Hematopoietic multipotent progenitor cell treated with erythropoietin and hydrocortisone succinate and interleukin-3 and kit ligand, for 8 days (in vitro differentiated cells): ENCODE measurements around the gene COL26A1.

Experiments used
- DNase-seq: peaks from one replicate; pipeline ENCODE4 v3.0.0-alpha.2; 2015

Gene COL26A1

DNA sequence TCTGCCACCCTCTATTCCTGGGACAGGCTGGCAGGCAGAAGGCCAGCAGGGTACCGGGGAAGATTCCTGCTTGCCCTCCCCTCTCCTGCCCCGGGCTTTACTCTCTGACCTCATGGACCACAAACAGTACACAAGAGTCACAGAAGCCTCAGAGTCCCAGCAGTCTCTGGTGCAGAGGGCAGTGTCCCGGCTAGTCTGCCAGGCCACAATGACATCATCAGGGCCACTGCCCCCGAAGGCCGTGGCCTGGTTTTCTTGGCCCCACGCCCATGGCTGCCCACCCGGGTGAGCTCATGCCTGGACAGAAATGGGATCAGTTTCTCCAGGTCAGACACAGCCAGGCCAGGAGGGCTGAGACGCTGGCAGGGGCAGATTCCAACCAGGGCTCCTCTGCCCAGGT is 174.5 kb downstream of the COL26A1 start:
- no peak for DNase-seq

DNA sequence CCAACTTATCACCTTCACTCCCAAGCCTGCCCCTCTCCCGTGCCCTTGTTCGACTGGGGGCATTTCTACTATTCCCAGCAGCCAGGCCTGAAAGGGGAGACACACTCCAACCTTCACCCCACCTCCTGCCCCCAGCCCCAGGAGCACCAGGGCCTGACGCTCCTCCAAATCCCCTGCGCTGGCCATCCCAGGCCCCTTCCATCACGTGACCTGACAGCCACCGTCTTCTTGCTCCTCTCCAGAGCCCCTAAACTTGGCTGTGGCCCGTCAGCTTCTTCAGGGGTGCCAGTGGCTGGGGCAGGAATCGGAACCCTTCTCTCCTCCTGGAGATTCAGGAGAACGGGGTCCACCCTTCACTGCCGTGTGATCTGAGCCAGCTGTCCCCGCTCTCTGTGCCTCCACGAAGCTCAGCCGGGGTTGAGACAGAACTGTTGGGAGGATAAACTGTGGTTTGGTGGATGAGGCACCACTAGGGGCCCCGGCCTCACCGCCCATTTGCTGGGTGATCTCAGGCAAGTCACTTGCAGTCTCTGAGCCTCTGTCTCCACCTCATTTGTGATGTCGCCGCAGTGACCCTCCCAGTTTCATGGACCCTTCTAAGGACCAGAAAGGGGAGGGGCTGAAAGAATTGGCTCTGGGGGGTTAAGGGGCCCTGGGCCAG is 175.4 kb downstream of the COL26A1 start:
- no peak for DNase-seq

GRCh38 chr7:101538596-101539459 is 176.2 kb downstream of the COL26A1 start:
- peak; percentile 57 for DNase-seq

- DNase-seq: no peak
Measured at GRCh38 chr7:101539784-101540183, 177.1 kb downstream of the COL26A1 start.

DNA sequence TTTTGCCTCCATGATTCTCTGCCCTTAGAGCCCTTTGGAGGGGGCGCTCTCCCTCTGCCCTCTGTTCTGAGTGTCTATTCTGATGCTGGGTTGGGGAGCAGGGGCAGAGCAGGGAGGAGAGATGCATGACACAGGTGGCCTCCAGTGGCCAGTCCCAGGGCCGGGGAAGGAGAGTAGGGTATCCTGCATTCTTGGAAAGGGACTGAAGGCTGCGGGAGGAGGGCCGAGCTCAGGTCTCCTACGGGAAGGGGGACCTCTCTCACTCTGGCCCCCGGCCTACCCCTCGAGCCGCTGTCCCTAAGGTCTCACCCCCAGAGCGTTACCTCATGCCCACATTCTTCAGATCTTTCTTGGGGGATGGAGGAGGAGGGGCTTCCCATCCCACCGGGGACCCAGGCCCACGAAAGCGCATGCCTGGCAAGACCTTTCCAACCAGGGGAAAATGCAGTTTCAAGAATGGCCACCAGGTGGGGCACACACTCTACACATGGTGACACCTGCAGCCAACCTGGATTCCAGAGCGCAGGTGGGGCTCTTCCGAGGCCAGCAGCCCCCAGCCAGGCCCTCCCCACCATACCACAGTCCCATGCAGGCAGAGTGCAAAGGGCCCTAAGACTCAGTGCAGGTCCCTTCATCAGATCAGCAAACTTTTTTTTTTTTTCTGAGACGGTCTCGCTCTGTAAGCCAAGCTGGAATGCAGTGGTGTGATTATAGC is 180.0 kb downstream of the COL26A1 start:
- DNase-seq: peak; percentile 56

DNA sequence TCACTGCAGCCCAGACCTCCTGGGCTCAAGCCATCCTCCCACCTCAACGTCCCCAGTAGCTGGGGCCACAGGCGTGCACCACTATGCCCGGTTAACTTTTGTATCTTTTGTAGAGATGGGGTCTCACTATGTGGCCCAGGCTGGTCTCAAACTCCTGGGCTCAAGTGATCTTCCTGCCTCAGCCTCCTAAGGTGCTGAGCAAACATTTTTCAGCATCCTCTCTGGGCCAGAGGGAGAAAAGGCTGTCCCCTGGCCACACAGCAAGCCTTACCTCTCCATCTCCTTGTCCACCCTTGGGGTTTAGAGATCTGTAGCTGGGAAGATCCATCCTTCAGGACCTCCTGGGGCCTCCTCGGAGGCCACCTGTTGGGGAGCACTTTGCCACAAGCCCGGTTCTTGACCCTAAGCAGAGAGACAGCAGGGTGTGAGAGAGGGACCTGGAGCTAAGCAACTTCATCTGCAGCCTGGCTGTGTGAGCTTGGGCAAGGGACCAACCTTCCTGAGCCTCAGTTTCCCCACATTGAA is 180.6 kb downstream of the COL26A1 start:
- DNase-seq: no peak

- DNase-seq: no peak
Measured at GRCh38 chr7:101543846-101544245, 181.2 kb downstream of the COL26A1 start.

DNA sequence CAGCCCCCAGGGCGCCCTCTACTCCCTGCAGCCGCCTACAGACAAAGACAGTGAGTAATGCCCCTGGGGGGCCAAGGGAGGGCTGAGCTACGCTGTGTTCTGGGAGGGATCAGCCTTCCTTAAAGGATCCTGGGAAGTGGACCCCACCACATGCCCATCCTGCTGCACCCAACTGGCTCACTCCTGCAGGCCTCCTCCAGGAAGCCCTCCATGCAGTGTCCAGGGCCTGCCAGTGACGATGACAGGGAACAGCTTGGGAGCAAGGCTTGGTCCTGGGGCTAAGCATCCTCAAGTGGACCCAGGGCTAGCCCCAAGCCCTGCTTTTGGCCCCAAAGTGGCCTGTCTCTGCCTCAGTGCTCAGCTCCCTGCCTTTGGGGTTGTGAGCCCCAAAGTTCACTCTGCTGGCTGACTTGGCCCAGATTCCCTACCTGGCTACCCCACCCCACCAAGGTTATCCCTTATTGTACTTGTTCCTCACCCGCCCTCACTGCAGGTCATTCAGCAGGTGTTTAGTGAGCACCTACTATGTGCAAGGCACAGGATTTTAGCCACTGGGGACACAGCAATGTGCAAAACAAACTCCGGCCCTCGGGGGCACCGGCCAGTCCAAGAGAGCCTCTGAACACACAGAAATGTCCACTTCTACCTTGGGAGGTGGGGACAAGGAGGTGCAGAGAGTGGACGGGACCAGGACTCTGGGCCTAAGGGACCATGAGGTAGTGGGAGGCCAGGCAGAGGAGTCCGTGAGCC is 182.9 kb downstream of the COL26A1 start:
- DNase-seq: no peak

DNA sequence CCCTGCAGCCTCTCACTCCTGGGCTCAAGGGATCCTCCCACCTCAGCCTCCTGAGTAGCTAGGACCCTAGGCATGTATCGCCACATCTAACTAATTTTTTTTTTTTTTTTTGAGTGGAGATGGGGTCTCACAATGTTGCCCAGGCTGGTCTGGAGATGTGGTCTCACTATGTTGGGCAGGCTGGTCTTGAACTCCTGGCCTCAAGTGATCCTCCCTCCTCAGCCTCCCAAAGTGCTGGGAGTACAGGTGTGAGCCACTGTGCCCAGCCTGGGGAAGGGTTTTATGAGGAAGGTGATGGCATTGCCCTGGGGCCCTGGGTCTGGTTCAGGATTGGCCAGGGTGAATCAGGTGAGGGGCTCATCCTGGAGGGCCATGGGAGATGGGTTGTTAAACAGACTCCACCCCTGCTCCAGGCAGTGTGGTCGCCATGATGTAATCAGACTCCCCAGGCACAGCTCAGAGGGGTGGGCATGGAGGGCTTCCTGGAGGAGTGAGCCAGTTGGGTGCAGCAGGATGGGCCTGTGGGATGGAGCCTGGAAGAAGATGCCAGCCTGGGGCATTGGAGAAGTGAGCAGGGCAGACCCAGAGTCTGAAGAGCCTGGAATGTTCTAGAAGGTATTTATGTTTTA is 183.7 kb downstream of the COL26A1 start:
- DNase-seq: no peak

GRCh38 chr7:101547022-101547915 is 184.6 kb downstream of the COL26A1 start:
- no peak for DNase-seq

DNA sequence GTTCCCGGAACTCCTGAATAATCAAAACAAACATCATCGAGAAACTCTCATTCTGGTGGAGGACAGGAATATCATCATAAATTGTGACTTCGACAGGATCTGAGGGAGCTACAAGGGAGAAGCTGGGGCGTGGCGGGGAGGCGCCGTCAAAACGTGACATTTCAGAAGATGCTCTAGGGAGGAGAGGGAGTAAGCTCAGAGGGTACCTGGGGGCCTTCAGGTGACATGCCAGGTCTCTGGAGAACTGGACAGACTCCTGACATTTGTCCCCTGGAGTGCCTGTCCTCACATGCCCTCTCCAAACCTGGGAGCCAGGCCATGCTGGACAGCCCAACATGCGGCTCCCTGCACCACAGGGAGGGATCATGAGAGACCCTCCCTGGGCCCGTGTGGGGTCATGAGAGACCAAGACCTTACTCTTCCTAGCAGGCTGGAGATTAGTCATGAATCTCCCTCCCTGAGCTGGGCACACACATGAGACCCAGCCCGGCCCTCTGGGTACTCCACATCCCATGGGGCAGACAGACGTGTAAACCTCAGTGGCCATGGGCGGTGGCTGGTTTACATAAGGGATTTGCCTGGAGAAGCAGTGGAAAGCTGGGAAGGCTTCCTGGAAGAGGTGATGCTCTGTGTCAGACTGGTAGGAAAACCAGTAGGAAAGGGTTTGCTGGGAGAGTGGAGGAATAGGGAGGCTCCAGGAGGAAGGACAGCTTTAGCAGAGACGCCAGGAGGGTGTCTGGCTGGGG is 185.4 kb downstream of the COL26A1 start:
- DNase-seq: no peak

GRCh38 chr7:101549734-101550133 is 187.1 kb downstream of the COL26A1 start:
- no peak for DNase-seq

DNA sequence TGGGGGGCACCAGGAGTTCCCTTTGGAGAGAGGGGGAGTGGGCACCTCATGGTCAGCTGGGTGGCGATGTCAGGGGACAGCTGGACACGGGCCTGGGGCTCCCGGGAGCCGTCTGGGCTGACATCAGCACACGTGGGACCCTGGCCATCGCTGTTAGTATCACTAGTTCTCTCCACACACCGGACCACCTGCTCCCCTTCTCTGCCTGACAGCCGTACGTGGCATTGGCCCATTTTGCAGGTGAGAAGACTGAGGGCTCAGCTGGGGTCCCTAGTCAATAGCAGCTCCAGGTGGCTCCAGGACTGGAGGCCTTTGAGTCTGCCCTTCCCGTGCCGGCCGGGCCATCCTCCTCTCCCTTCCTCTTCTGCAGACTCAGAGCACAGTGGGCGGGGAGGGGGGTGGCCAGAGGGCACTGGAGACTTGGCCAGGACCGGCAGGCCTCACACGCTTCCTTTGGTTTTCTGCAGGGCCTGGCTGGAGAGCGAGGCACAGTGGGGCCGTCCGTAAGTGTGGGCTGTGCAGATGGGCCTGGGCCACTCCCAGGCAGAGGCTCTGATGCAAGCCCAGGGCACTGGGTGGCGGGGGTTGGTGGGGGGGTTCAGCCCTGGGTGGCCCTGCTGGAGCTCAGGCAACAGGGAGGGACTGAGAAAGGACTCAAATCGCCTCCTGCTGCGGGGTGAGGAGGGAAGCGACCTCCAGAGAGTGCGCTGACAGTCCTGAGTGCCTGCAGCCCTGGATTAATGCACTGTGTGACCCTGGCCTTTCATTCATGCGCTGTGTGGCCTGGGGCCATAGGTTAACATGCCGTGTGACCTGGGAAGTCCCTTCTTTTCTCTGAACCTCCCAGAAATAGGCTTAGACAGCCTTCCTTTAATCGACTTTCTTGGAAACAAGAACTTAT is 188.2 kb downstream of the COL26A1 start:
- DNase-seq: no peak

- no peak for DNase-seq
Measured at GRCh38 chr7:101553018-101553770, 190.5 kb downstream of the COL26A1 start.

DNA sequence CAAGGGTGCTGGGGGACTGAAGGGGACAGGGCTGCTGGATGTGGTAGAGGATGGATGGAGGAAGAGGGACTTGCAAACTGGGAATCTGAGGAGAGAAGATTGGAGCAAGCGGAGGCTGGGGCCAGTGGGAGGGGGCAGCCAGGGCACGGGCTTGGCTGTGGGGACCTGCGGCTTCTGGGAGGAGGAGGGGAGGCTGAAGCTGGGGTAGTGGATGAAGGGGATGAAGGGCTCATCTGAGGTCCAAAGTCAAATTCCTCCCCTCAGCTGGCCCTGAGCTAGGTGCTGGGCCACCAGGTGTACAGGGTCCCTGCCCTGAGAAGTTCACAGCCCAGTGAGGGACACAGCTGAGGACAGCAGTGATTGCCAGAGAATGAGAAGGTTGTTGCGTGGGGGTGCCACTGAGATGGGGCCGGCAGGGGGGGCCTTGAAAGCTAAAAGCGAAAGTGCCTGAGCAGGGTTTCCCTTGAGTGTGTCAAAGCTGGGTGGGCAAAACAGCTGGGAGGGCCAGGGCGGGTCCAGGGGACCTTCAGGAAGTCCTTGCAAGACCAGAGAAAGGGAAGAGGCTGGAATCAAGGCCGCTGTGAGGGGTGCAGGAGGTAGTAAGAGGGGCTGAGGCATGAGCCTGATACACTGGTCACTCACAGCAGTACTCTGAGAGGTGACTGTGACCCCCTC is 191.2 kb downstream of the COL26A1 start:
- no peak for DNase-seq

- no peak for DNase-seq
Measured at GRCh38 chr7:101554584-101555268, 192.1 kb downstream of the COL26A1 start.

GRCh38 chr7:101555269-101555920 is 192.7 kb downstream of the COL26A1 start:
- no peak for DNase-seq
